ENCODE measurements around the gene CGRRF1.

The CGRRF1 gene

GRCh38 chr14:54574528-54574927 is 64.8 kb downstream of the CGRRF1 start:
- DNase-seq = no peak

- DNase-seq = no peak
Measured at GRCh38 chr14:54577494-54577893, 67.8 kb downstream of the CGRRF1 start.

GRCh38 chr14:54577977-54578376 is 68.3 kb downstream of the CGRRF1 start:
- DNase-seq = no peak

GRCh38 chr14:54579621-54580020 is 69.9 kb downstream of the CGRRF1 start:
- no peak for DNase-seq

- DNase-seq = no peak
Measured at GRCh38 chr14:54580933-54581332, 71.2 kb downstream of the CGRRF1 start.

- DNase-seq = no peak
Measured at GRCh38 chr14:54582334-54582733, 72.6 kb downstream of the CGRRF1 start.

- no peak for DNase-seq
Measured at GRCh38 chr14:54584097-54584496, 74.4 kb downstream of the CGRRF1 start.

GRCh38 chr14:54585214-54585613 is 75.5 kb downstream of the CGRRF1 start:
- DNase-seq = no peak
